ENCODE data around the gene TPP1.

DNA sequence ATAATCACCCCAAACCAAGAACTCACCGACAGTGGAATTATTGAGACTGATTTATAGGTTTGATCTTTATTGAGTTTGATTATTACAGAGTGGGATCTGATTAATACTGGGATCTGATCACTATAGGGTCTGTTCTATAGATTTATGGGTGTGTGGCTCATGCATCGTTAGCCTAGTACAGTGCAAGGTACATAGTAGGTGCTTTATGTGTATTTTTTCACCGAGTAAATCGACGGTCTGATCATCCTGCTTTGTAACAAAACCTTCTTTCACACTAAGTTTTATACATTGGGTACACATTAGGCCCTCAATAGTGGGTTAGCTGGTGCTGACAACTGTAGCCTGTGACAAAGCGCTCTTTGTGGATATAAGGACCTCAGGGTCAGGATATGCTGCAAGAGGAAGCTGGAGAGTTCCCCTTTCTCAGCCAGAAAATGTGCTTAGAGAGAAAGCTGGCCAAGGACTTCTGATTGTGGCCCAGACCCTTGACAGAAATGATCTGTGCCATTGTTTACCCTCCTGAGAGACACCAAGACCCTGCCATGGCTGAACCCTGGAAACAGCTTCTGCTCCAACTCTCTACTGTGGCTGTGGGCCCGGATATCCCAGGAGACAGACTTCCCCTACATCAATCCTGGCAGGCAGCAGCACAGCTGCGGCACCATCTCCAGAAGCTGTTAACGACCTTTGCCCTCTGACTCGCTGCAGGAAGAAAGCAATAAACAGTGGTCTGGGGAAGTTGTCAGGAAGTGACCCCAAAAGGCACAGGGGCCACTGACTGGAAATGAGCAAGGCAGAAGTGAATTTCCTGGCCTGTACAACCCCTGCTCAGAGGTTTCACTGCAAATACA, 16.1 kb upstream of the TPP1 start:
- TF ChIP-seq, protein P1, sequence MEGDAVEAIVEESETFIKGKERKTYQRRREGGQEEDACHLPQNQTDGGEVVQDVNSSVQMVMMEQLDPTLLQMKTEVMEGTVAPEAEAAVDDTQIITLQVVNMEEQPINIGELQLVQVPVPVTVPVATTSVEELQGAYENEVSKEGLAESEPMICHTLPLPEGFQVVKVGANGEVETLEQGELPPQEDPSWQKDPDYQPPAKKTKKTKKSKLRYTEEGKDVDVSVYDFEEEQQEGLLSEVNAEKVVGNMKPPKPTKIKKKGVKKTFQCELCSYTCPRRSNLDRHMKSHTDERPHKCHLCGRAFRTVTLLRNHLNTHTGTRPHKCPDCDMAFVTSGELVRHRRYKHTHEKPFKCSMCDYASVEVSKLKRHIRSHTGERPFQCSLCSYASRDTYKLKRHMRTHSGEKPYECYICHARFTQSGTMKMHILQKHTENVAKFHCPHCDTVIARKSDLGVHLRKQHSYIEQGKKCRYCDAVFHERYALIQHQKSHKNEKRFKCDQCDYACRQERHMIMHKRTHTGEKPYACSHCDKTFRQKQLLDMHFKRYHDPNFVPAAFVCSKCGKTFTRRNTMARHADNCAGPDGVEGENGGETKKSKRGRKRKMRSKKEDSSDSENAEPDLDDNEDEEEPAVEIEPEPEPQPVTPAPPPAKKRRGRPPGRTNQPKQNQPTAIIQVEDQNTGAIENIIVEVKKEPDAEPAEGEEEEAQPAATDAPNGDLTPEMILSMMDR (IDR thresholded peaks at IDR 0.05; ENCODE audit: low read length), result no peak
- TF ChIP-seq EZH2 (optimal IDR thresholded peaks at IDR 0.05; ENCODE audit: low read depth, low read length) (no peak), EZH2phosphoT487 (IDR thresholded peaks at IDR 0.05; ENCODE audit: low read length) (no peak)
